ENCODE results near the gene GRM3.
"Not testable (repeated sequence)": the region's sequence is repeated elsewhere in the genome, so short reads cannot be mapped to it uniquely, and the experiment has no call there.

The GRM3 gene

DNA sequence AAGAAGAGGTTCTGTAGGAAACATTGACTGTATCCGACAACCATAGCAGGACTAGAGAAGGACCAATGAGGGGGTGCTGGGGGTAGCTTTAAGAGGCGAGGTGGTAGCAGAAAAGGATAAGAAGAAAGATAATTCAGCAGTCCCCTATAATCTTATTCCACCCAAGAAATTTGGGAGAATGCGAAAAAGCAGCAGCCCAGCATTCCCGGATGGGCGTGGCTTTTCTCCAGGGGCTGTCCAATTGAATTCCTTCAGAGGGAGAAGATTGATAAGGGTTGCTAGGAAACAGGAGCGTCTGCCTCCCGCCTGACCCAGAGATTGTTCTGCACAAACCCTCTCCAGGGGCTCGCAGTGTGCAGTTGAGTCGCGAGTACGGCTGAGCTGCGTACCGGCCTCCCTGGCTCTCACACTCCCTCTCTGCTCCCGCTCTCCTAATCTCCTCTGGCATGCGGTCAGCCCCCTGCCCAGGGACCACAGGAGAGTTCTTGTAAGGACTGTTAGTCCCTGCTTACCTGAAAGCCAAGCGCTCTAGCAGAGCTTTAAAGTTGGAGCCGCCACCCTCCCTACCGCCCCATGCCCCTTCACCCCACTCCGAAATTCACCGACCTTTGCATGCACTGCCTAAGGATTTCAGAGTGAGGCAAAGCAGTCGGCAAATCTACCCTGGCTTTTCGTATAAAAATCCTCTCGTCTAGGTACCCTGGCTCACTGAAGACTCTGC, at the start of gene GRM3:
Gene GRM3 (plus strand): TSS at position 349 of the 721 bp plus-strand sequence. CDS start 121,237 bp downstream, outside the sequence.
- Histone ChIP-seq H3K36me3 (ENCODE audit: control insufficient read depth, insufficient read depth, low read length) (no peaks in the 10 kb centered on the region), H3K27me3 (ENCODE audit: control insufficient read depth, insufficient read depth, low read length) (no peaks in the 10 kb centered on the region), H3K27ac (no peak within 1 kb of the TSS), H3K79me2 (no peaks in the 10 kb centered on the region), H3K4me3 (ENCODE audit: low read depth, low read length) (peak within 1 kb of the TSS; percentile 18), H3K4me2 (ENCODE audit: low read length) (peak within 1 kb of the TSS; percentile 52), H3K9ac (no peak within 1 kb of the TSS), H3K9me3 (ENCODE audit: control insufficient read depth, low read length) (no peaks in the 10 kb centered on the region), H2AFZ (peak within 1 kb of the TSS; percentile 61), H3K4me1 (no peaks in the 10 kb centered on the region)
- TF ChIP-seq CTCF (IDR thresholded peaks at IDR 0.05), result no peak

DNA sequence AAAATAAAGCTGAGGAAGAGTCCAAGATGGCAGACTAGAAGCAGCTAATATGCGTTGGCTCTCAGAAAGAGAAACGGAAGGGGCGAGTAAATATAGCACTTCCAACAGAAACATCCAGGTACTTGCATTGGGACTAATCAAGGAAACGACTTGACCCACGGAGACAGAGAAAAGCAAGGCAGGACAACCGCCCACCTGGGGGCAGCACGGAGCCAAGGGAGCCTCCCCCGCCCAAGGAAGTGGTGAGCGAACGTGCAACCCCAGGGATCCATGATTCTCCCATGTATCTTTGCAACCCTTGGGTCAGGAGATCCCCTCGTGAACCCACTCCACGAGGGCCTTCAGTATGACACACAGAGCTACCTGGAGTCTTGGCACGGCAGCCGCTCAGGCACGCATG, 45.4 kb upstream of the GRM3 start:
- H3K27ac ChIP-seq, result no peak overlapping the region
- no peak overlapping the region for H3K4me2 ChIP-seq (ENCODE audit: low read length)
- TF ChIP-seq CTCF (IDR thresholded peaks at IDR 0.05), result no peak
- H3K4me3 ChIP-seq (ENCODE audit: low read depth, low read length), result no peak overlapping the region
- no peaks in the 10 kb centered on the region for H3K9me3 ChIP-seq (ENCODE audit: control insufficient read depth, low read length)
- no peak overlapping the region for H2AFZ ChIP-seq
- H3K4me1 ChIP-seq, result no peaks in the 10 kb centered on the region
- no peaks in the 10 kb centered on the region for H3K27me3 ChIP-seq (ENCODE audit: control insufficient read depth, insufficient read depth, low read length)
- no peak overlapping the region for H3K9ac ChIP-seq
- no peaks in the 10 kb centered on the region for H3K79me2 ChIP-seq
- no peaks in the 10 kb centered on the region for H3K36me3 ChIP-seq (ENCODE audit: control insufficient read depth, insufficient read depth, low read length)

DNA sequence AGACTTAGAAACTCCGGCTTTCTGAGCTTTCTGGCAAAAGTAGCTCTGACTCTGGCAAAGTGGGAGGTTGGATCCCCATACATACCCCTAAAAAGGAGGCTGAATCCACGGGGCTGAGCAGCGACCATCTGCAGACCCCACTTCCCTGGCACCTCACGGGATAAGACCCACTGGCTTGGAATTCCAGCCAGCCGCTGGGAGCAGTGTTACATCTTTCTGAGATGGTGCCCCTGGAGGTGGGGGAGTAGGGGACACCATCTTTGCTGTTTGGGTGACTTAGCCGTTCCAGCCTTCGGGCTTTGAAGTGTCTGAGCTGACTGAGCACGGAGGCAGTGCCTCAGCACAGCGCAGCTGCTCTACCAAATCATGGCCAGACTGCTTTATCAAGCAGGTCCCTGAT, 45.0 kb upstream of the GRM3 start:
- no peak overlapping the region for H3K9ac ChIP-seq
- H3K4me2 ChIP-seq (ENCODE audit: low read length), result no peak overlapping the region
- H3K79me2 ChIP-seq, result no peaks in the 10 kb centered on the region
- no peaks in the 10 kb centered on the region for H3K36me3 ChIP-seq (ENCODE audit: control insufficient read depth, insufficient read depth, low read length)
- H3K4me3 ChIP-seq (ENCODE audit: low read depth, low read length), result no peak overlapping the region
- H3K27me3 ChIP-seq (ENCODE audit: control insufficient read depth, insufficient read depth, low read length), result no peaks in the 10 kb centered on the region
- no peaks in the 10 kb centered on the region for H3K4me1 ChIP-seq
- H3K27ac ChIP-seq, result no peak overlapping the region
- no peaks in the 10 kb centered on the region for H3K9me3 ChIP-seq (ENCODE audit: control insufficient read depth, low read length)
- no peak for TF ChIP-seq CTCF (IDR thresholded peaks at IDR 0.05)
- no peak overlapping the region for H2AFZ ChIP-seq

GRCh38 chr7:86600506-86601290, 43.0 kb upstream of the GRM3 start:
- TF ChIP-seq CTCF (IDR thresholded peaks at IDR 0.05), result no peak
- Histone ChIP-seq H3K4me1 (no peaks in the 10 kb centered on the region), H3K4me3 (ENCODE audit: low read depth, low read length) (no peak overlapping the region), H3K27me3 (ENCODE audit: control insufficient read depth, insufficient read depth, low read length) (no peaks in the 10 kb centered on the region), H3K9ac (no peak overlapping the region), H3K9me3 (ENCODE audit: control insufficient read depth, low read length) (no peaks in the 10 kb centered on the region), H3K36me3 (ENCODE audit: control insufficient read depth, insufficient read depth, low read length) (no peaks in the 10 kb centered on the region), H3K4me2 (ENCODE audit: low read length) (no peak overlapping the region), H3K27ac (no peak overlapping the region), H3K79me2 (no peaks in the 10 kb centered on the region), H2AFZ (no peak overlapping the region)

DNA sequence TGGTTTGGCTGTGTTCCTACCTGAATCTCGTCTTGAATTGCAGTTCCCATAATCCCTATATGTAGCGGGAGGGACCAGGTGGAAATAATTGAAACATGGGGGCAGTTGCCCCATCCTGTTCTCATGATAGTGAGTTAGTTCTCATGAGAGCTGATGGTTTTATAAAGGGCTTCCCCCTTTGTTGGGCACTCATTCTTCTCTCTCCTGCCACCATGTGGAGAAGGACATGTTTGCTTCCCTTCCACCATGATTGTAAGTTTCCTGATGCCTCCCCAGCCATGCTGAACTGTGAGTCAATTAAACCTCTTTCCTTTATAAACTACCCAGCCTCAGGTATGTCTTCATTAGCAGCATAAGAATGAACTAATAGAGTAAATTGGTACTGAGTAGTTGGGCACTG, 28.0 kb upstream of the GRM3 start:
- not testable (repeated sequence) for H3K4me1 ChIP-seq; H3K4me3 ChIP-seq (ENCODE audit: low read depth, low read length); H3K4me2 ChIP-seq (ENCODE audit: low read length); H3K27me3 ChIP-seq (ENCODE audit: control insufficient read depth, insufficient read depth, low read length); H3K9ac ChIP-seq; H3K79me2 ChIP-seq; H2AFZ ChIP-seq; H3K27ac ChIP-seq; H3K9me3 ChIP-seq (ENCODE audit: control insufficient read depth, low read length); H3K36me3 ChIP-seq (ENCODE audit: control insufficient read depth, insufficient read depth, low read length)
